ENCODE measurements around the gene COL8A1. TPM values are rescaled to one million over a fixed set of nuclear protein-coding genes. Genes with fewer than 3 reads are reported as not detected.
A peak's percentile ranks its signal among the peaks of the same experiment; 100 is the strongest.

The COL8A1 gene
- total RNA-seq, 2 donors from 2014 or later = 8.0 to 8.1 TPM

DNA sequence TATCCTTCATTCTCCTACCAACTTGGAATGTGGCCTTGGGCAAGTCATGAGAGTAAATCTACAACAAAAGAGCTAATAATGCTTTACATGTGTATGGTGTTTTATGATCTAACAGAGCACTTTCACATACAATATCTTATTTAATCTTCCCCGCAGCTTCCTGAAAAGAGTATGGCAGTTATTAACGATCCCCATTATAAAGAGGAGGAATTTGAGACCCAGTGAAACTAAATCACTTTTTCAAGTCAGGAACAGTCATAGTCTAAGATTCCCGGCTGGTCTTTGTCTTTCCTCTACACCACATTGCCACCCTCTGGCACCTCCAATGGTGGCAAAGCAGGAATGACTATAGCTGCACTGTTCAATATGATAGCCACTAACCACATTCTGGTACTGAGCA lies 109.5 kb downstream of the COL8A1 start:
- Histone ChIP-seq H3K9me3 (no peaks in the 10 kb centered on the region), H3K36me3 (no peaks in the 10 kb centered on the region), H3K4me3 (no peak overlapping the region), H3K27me3 (replicated peaks; ENCODE audit: insufficient read depth) (no peaks in the 10 kb centered on the region), H3K4me1 (replicated peaks) (no peaks in the 10 kb centered on the region), H3K27ac (no peak overlapping the region)
- TF ChIP-seq, protein P1, sequence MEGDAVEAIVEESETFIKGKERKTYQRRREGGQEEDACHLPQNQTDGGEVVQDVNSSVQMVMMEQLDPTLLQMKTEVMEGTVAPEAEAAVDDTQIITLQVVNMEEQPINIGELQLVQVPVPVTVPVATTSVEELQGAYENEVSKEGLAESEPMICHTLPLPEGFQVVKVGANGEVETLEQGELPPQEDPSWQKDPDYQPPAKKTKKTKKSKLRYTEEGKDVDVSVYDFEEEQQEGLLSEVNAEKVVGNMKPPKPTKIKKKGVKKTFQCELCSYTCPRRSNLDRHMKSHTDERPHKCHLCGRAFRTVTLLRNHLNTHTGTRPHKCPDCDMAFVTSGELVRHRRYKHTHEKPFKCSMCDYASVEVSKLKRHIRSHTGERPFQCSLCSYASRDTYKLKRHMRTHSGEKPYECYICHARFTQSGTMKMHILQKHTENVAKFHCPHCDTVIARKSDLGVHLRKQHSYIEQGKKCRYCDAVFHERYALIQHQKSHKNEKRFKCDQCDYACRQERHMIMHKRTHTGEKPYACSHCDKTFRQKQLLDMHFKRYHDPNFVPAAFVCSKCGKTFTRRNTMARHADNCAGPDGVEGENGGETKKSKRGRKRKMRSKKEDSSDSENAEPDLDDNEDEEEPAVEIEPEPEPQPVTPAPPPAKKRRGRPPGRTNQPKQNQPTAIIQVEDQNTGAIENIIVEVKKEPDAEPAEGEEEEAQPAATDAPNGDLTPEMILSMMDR (IDR thresholded peaks at IDR 0.05) = peak in 2 of 4 experiments; percentile 15 to 23
- TF ChIP-seq POLR2A (IDR thresholded peaks at IDR 0.05) = no peak
- WGBS = 23% methylated on average over 3 of the region's 3 CpGs
- intact Hi-C loops (cut with DNase I) = loop anchor here (5.0 to 10.0 kb wide), 2 partner anchors 243 to 726 kb away; no protein-coding TSS in a partner anchor
- DNase-seq (ENCODE audit: low spot score) = no peak

DNA sequence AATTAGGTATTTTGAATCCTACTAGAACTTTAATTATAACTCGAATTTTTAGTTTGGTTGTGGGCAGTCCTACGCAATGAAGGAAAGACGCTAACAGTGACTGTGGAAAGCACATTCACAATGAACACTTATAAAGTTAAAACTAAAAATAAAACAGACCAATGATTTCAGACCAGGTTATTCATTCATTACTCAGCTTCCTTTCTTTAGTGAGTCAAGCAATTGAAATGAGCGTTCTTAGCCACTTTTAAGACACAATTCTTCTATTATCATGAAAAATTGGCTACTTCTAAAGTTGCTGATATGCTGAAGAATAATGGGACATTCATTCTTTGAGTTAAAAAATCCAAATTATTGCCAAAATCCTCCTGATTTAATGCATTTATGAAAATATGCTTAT lies 113.3 kb downstream of the COL8A1 start:
- Histone ChIP-seq H3K4me1 (replicated peaks) (no peaks in the 10 kb centered on the region), H3K27me3 (replicated peaks; ENCODE audit: insufficient read depth) (no peaks in the 10 kb centered on the region), H3K4me3 (no peak overlapping the region), H3K36me3 (no peaks in the 10 kb centered on the region), H3K27ac (no peak overlapping the region), H3K9me3 (no peaks in the 10 kb centered on the region)
- DNase-seq (ENCODE audit: low spot score) = no peak
- TF ChIP-seq POLR2AphosphoS5 (IDR thresholded peaks at IDR 0.05) (no peak), POLR2A (IDR thresholded peaks at IDR 0.05) (no peak)
- TF ChIP-seq, protein P1 (IDR thresholded peaks at IDR 0.05) = no peak
- 90% methylated on average over 4 of the region's 4 CpGs for WGBS
- intact Hi-C loops (cut with DNase I) = loop anchor here (5.0 kb wide), 2 partner anchors 104 to 934 kb away; no protein-coding TSS in a partner anchor

DNA sequence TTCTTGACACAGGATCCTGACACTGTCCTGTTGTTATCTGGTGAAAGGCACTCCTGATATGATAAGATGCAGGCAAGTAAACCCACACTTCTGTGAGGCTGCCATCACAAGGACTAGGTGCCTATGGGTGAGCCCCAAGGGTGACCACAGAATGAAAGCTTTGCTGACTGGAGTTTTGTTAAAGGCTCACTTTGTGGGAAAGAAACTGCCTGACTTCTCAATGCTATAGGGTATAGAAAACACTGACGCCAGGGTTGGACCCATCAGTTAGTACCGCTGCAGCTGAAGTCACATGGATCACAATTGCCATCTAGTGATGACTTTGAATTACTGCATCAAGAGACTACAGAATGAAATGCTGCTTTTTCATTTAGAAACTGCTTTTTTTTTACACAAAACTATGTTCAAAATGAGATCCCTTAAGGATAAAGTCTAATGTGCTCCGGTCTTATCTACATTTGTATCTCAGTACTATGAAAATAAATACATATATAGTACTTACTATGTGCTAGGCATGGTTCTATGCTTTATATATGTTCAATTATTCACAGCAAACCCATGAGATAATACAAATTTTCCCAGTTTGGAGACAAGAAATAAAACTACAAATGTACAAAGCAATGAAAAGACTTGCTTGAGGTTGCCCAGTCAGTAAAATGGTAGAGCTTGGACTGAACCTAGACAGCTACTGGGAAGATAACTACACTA lies 115.0 kb downstream of the COL8A1 start:
- intact Hi-C loops (cut with DNase I) = loop anchor here (5.0 kb wide), 2 partner anchors 106 to 936 kb away; no protein-coding TSS in a partner anchor
- DNase-seq (ENCODE audit: low spot score) = no peak
- 4% methylated on average over 3 of the region's 3 CpGs for WGBS

DNA sequence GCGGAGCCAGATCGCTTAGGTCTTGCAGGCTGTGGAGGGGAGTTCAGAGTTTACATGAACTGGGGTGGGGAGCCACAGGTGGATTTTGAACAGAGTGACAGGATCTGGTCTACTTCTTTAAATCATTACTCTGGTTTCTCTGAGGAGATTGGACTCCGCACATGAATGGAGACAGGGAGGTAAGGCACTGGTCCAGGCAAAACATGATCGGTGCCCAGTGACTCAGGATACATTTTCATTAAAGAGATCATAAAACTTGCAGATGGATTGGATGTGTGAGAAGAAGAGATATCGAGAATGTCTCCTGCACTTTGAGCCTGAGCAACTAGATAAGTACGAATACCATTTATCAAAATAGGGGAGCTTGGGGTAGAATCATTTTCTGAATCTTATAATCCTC lies 117.4 kb downstream of the COL8A1 start:
- no peaks in the 10 kb centered on the region for H3K4me1 ChIP-seq (replicated peaks)
- 72% methylated on average over 6 of the region's 6 CpGs for WGBS
- no peak overlapping the region for H3K4me3 ChIP-seq
- no peaks in the 10 kb centered on the region for H3K36me3 ChIP-seq
- no peaks in the 10 kb centered on the region for H3K9me3 ChIP-seq
- TF ChIP-seq POLR2AphosphoS5 (IDR thresholded peaks at IDR 0.05) (no peak), POLR2A (IDR thresholded peaks at IDR 0.05) (no peak)
- TF ChIP-seq, protein P1 (IDR thresholded peaks at IDR 0.05) = no peak
- intact Hi-C loops (cut with DNase I) = no loop called here
- no peaks in the 10 kb centered on the region for H3K27me3 ChIP-seq (replicated peaks; ENCODE audit: insufficient read depth)
- no peak for DNase-seq (ENCODE audit: low spot score)
- no peak overlapping the region for H3K27ac ChIP-seq

More for the DNA sequence above, 115.0 kb downstream of the COL8A1 start:
- H3K27ac ChIP-seq = no peak overlapping the region
- H3K36me3 ChIP-seq = no peaks in the 10 kb centered on the region
- no peak for TF ChIP-seq POLR2AphosphoS5 (IDR thresholded peaks at IDR 0.05)
- TF ChIP-seq, protein P1 (IDR thresholded peaks at IDR 0.05) = peak; percentile 21 to 63 (median 48)
- no peak for TF ChIP-seq POLR2A (IDR thresholded peaks at IDR 0.05)
- no peaks in the 10 kb centered on the region for H3K9me3 ChIP-seq
- no peaks in the 10 kb centered on the region for H3K27me3 ChIP-seq (replicated peaks; ENCODE audit: insufficient read depth)
- H3K4me3 ChIP-seq = no peak overlapping the region
- no peaks in the 10 kb centered on the region for H3K4me1 ChIP-seq (replicated peaks)

DNA sequence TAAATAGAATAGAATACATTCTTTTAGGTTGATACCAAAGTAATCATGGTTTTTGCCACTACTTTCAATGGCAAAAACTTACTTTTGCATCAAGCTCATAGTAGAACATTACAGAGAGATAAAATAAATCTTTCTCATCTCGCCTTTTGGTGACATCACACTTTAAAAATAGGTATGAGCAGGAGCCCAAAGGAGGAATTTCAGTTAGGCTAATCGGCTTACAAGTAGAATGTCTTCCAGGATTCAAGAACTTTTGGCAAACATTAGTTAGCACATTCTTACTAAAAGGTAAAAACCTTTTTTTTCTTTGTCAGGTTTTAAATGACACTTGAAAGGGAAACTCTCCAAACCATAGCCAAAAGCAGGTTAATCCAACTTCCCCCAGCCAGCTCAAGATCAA lies 119.6 kb downstream of the COL8A1 start:
- no peak overlapping the region for H3K27ac ChIP-seq
- intact Hi-C loops (cut with DNase I) = no loop called here
- no peaks in the 10 kb centered on the region for H3K36me3 ChIP-seq
- no peaks in the 10 kb centered on the region for H3K4me1 ChIP-seq (replicated peaks)
- no peak overlapping the region for H3K4me3 ChIP-seq
- WGBS = 31% methylated on average over 2 of the region's 2 CpGs
- no peaks in the 10 kb centered on the region for H3K9me3 ChIP-seq
- TF ChIP-seq POLR2A (IDR thresholded peaks at IDR 0.05) = no peak
- TF ChIP-seq, protein P1 (IDR thresholded peaks at IDR 0.05) = no peak
- no peak for TF ChIP-seq POLR2AphosphoS5 (IDR thresholded peaks at IDR 0.05)
- H3K27me3 ChIP-seq (replicated peaks; ENCODE audit: insufficient read depth) = no peaks in the 10 kb centered on the region
- DNase-seq (ENCODE audit: low spot score) = no peak

Data from prostate gland (tissue), 2 donors.